CD4-positive, alpha-beta T cell treated with Interleukin-1 beta for 1 hour (primary cell): Measurements from ENCODE around the gene SDC3.

Source experiments
- DNase-seq, 2 donors: peaks; one replicate each; pipeline ENCODE4 v3.0.0-alpha.2; 2020 to 2022

Gene SDC3

DNA sequence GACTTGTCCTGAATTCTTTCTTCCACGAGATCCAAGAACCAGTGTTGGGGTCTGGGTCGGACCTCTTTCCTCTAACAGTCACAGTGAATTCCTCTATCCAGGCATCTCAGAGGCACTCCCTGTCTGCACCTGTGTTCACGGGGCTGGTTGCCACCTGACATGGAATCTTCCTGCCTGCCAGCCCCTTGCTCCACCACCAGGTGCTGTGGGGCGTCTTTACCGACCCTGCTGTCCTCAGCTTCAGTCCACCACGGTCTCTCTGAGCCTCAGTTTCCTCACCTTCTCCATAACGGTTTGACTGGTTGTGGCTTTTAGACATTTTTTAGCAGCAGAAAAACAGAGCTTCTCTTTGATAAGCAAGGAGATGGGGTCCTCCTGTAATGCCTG, 62.7 kb downstream of the SDC3 start:
- DNase-seq: no peak

DNA sequence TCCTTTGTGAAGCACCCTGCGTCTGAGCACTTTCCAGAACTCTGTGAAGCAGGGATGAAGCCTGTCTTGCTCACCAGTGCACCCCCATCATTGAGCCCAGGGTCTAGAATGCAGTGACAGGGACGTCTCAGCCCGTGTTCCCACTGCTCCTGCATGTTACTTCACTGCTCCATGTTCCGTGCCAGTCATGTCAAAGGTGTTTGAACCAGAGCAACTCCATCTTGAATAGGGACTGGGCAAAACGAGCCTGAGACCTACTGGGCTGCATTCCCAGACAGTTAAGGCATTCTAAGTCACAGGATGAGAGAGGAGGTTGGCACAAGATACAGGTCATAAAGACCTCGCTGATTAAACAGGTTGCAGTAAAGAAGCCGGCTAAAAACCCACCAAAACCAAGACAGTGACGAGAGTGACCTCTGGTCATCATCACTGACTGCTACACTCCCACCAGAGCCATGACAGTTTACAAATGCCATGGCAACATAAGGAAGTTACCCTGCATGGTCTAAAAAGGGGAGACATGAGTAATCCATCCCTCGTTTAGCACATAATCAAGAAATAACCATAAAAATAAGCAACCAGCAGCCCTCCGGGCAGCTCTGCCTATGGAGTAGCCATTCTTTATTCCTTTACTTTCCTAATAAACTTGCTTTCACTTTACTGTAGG, 63.2 kb downstream of the SDC3 start:
- no peak for DNase-seq

DNA sequence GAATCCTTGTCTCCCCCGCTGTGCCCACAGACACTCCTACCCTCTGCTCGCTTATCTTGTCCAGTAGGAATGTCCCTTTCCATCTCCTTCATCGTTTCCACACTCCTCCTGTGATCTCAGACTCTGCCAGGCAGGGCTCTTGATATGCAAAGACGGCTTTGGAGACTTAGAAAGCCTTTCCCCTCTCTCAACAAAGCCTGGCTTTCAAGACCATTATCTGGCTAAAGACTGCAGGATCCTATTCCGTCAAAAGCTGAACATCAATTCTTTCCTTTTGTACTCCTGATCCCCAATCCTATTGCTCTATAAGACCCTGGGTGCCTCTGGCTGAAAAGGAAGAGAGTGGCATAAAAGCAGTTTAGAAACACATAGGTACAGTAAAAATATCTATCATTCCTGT, 63.9 kb downstream of the SDC3 start:
- DNase-seq: no peak

DNA sequence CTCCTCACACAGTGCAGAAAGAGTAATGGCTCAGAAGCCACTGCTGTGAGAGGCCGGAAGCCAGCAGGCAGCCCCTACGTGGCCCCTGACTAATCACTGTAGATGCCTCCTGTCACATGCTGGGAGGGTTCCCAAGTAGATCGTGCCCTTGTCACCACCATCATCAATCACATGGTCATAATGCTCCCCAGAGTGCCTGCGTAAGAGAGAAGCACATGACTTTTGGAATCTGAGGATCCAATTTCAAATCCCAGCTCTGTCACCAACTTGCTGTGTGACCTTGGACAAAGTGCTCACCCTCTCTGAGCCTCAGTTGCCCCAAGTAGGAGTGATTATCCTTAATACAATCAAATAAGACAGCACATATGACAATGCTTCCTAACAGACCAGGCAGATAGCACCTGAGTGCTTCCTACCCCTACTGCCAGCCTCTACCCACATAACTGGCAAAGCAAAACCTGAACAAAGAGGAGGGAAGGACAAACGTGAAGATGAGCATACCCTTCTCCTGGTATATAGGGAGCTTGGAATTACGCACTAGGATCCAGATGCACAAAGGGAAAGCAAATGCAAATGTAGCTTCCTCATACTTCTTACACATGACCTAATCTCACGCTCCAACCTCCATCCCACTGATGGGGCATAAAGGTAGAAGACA, 65.7 kb downstream of the SDC3 start:
- no peak for DNase-seq

DNA sequence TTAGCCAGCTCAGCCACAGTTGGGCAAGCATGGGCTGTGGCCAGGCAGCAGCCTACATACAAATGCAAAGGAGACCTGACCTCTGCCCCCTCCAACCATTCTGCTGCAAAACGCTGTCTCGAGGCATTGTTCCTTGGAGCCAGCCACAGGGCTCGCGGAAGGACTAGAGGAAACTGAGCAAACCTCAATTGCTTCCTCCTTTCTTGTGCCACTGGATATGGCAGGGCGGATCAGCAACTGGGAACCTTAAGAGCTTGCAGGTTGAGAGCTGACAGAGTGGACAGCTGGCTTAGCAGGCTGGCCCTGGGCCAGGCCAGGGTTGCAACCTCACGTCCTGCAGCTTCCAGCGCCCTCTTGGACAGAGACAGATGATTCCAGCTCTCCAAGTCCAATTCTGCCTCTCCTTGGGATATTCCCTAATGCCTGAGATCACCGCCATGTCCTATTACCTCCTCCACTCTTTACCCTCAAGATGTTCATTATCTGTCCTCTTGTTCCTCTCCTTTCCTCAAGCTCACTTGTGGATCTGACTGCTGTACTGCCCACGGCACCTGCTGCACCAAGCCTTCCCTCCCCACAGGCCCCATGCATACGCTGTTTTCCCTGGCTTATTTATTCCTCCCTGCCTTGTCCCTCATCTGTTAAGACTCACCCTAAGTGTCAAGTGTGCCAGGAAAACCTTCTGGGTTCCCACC, 67.5 kb downstream of the SDC3 start:
- DNase-seq: peak in 1 of 2 donors; percentile 4

DNA sequence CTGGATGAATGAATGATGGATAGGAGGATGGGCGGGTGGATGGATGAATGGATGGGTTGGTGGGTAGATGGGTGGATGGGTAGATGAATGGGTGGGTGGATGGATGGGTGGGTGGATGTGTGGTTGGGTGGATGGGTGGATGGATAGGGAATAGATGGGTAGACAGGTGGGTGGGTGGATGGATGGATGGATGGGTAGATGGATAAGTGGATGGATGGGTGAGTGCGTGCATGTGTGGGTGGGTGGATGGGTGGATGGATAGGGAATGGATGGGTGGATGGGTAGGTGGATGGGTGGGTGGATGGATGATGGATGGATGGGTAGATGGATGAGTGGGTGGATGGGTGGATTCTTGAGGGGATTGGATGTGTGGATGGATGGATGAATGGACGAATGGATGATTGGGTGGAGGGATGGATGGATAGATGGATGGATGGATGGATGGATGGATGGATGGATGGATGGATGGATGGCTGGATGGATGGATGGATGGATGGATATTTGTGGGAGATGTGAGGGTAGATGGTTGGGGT, 68.7 kb downstream of the SDC3 start:
- no peak for DNase-seq

DNA sequence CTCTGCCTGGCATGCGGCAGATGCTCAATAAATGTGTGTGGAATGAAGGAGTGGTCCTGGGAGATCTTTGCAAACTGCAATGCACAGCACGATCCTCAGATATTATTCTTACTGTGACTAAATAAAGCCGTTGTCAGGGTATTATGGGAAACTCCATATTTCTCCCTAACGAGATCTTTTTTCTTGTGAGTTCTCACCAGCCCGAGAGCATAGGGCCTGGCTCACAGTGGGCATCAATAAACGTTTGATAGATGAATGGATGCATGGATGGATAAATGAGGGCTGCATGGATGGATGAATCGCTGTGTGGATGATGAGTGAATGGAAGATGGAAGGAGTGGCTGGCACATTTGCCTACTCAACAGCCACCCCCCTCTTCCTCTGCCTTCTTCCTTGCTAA, 69.6 kb downstream of the SDC3 start:
- DNase-seq: no peak

DNA sequence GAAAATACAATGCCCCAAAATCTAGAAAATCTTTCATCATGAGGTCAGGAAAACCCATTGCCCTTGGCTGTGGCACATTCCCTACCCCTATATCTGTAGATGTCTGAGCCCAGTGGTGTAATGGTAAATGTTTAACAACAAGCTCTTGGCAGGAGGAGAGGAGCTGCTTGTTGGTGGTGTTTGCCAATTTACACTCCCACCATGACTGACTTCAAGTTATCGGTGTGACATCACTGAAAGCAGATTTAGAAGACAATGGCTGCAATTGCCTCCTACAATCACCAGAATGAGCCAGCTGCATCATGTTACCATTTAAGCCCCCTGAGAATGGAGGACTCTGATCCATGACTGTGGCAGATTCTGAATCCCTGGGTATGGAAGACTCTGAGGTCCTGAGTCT, 70.9 kb downstream of the SDC3 start:
- DNase-seq: no peak

DNA sequence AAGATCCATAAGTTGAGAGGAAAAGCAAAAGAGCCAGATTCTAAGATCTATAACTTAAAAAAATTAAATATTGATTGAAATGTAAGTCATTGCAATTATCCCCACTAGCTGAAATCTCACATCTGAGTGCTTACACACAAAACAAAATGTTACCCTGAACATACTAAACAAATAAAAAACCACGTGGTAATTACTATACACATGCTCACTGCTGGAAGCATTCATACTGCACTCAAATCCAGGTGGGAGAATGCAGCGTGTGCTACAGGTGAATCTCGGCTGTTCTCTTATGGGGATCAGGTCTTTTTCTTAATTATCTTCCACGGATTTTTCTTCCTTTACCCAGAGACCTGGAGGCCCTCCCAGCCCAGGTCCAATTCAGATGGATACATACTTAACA, 74.3 kb downstream of the SDC3 start:
- DNase-seq: no peak

DNA sequence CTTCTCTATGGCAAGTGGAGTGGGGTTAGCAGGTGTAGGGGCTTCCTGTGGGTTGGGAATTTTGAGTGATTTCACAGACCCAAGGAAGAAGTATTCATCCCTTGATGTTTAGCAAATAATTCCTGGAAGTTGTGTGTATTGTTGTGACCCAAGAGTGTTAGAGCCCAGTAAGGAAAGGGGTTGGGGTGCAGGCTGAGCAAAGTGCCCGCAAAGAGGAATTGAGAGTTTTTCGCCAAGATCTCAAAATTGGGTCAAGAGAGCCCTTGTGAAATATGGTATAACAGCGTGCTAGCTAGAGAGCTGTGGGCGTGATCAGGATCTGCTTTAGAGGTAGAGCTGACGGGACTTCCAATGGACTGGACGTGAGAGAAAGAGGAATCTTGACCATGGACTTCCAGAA, 78.0 kb downstream of the SDC3 start:
- no peak for DNase-seq

DNA sequence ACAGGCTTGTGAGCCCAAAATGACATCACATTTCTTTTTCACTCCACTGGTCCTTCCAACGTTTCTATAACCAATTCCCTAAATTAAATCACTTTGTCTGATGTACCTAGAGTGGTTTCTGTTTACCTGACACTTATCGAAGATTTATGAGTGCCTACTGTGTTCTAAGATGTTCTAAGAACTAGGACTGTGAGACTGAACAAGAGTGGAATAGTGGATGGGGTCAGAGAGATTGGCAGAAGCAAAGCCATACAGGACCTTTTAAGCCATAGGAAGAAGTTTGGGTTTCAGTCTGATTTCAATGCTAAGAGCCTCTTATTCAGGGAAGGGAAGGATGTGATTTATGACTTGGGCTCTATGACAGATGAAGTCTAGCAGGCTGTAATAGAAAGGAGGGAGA, 78.7 kb downstream of the SDC3 start:
- no peak for DNase-seq

DNA sequence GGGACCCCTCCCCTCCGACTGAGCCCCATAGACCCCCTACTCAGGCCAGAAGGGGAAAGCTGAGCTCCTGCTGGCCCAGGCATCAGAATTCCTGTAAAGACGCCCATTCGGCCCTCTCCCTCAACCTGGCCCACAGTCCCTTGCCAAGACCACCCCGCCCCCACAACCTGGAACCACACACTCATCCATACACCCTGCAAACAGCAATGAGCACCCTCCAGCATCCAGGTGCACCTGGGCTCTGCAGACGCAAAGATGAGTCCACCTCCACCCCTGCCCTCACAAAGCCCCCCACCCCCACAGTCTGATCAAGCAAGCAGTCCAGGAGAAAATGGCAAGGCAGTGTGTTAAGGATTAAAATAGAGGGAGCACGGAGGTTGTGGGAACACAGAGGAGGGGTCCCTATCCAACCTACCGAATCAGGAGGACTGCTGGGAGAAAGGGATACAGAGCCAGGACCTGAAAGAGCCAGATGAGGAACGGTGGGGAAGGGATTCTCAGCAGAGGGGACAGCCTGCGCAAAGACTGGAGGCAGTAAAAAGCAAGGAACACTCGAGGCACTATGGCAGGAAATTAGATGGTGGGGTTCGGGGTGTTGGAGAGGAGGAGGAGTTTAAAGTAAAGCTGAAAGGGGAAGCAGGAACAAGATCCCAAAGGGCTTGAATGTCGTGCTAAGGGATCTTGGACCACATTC, 83.7 kb downstream of the SDC3 start:
- no peak for DNase-seq

DNA sequence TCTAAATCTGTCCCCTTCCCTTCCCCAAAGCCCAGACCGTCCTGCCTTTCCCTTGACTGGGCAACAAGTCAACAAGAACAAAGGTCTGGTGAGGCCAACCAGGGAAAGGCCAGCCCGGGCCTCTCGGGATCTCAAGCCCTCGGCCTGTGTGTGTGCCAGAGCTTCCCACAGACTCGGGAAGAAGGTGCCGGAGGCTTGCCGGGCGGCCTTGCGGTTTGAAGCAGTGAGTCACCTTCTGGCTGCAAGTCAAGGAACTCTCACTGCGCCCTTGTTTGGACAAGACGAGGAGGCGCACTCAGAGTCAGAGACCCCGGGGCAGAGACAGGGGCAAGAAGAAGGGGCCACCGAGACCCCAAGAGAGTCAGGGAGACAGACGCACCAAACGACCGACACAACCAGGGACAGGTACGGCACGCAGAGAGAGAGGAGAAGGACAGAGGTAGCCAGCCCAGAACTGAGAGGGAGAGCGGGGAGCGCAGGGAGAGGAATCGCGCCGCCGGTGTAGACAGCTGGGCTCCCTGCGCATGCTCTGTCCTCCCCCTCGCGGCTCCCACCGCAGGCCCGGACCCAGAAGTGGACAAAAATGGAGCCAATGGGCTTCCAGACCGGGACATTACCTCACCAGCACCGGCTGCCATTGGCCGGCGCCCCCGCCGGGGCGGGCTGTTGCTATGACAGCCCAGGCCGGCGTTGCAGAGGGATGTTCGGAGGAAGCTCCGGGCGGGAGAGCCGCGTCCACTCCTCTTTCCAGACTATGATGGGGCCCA, 84.4 kb downstream of the SDC3 start:
- DNase-seq: peak; percentile 76 to 82

DNA sequence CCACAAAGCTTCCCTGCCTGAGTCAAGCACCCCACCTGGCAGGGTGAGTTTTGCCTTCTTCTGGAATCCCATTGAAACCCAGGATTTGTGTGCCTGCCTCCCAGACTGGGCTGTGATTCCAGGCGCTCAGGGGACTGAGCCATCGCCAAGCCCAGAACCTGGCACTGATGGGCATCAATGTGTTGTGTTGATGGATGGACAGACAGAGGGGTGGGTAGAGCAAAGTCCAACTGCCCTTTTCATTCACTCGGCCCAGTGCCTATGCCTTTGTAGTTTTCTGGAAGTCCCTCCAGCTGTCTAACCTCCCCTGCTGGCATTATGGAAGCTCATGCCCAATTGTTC, 85.0 kb downstream of the SDC3 start:
- DNase-seq: no peak

DNA sequence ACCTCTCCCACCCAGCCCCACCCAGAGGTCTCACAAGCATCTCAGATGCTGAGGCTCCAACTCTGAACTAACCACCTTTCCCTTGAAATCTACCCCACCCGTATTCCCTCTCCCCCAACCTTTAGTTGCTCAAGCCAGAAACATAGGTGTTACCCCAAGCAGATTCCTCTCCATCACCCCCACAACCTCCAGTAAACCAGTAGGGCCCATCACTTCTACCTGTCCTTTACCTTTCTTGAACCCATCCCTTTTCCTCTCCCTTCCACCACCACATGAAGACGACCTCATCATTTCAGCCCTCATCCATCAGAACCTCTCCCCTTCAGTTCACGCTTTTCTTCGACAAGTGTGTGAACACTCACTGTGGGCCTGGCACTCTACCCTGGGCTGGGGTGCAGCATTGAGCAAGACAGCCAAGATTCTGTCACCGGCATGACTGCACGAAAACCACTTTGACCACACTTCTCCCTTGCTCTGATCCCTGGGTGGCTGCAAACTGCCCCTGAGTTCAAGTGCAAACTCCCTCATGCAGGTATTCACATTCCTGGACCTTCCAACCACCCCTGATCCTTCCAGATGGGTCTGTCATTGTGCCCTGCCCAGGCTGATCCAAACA, 85.5 kb downstream of the SDC3 start:
- DNase-seq: peak in 1 of 2 donors; percentile 30

DNA sequence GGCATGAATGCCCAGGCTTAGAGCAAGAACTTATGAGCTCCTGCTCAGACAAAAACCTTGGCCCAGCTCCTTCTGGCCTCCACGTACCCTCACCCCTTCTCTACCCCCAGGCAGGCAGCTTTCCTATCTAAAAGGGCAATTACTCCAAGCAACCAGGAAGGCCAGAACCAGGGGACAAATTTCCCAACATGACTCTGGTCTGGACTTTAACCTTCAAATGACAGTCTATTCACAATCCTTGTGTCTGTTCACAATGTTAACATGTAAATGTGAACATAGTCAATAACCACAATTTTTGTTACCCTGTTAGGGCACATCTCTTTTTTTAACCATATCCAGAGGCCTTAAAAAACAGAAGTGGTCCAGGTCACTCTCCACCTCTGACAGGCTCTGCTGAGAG, 86.6 kb downstream of the SDC3 start:
- DNase-seq: no peak

DNA sequence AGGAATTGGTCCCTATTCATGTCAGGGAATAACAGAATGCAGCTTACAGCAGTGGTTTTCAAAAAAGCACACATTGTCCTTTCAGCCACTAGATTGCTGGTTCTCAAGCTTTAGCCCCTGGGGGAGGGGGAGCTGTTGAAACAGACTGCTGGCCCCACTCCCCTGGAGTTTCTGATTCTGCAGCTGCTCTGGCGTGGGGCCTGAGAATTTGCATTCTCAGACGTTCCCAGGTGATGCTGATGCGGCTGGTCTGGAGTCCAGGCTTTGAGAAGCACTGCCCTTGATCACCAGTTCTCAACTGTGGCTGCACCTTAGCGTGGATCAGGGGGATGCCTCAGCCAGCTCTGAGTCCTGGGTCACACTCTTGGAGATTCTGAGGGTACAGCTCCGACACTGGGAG, 88.3 kb downstream of the SDC3 start:
- no peak for DNase-seq
